HG03039 (cell line): ENCODE data around the gene CERS1.

Experiments used
- ATAC-seq: cut with Tn5 transposase; IDR thresholded peaks from one replicate; pipeline ENCODE4 v1.9.1; 2021; ENCODE audit warnings: mild to moderate bottlenecking, moderate library complexity; ENCODE audit not compliant: unreplicated experiment

Gene CERS1

GRCh38 chr19:18895824-18896341, at the start of gene CERS1:
CERS1 (minus strand) TSS chr19:18896158; CDS start chr19:18896072, 86 bp downstream.
- no peak for ATAC-seq

GRCh38 chr19:18945297-18945696, 49.3 kb upstream of the CERS1 start:
- ATAC-seq: no peak

- ATAC-seq: no peak
Observed at GRCh38 chr19:18943465-18943864, 47.5 kb upstream of the CERS1 start.

- ATAC-seq: no peak
Observed at GRCh38 chr19:18942692-18943091, 46.7 kb upstream of the CERS1 start.

- no peak for ATAC-seq
Observed at GRCh38 chr19:18941628-18942354, 45.8 kb upstream of the CERS1 start.

- ATAC-seq: no peak
Observed at GRCh38 chr19:18940769-18941627, 45.0 kb upstream of the CERS1 start, which contains the start of gene HOMER3. HOMER3 (minus strand) TSS chr19:18941217; CDS start chr19:18938982, 2,235 bp downstream.

GRCh38 chr19:18939922-18940768, 44.2 kb upstream of the CERS1 start:
- no peak for ATAC-seq

GRCh38 chr19:18939163-18939562, 43.2 kb upstream of the CERS1 start:
- no peak for ATAC-seq

GRCh38 chr19:18933297-18933696, 37.3 kb upstream of the CERS1 start:
- no peak for ATAC-seq

GRCh38 chr19:18932216-18932841, 36.4 kb upstream of the CERS1 start:
- ATAC-seq: no peak

- no peak for ATAC-seq
Observed at GRCh38 chr19:18931316-18932162, 35.6 kb upstream of the CERS1 start.

- ATAC-seq: no peak
Observed at GRCh38 chr19:18929311-18929710, 33.4 kb upstream of the CERS1 start.

- ATAC-seq: no peak
Observed at GRCh38 chr19:18928018-18928805, 32.3 kb upstream of the CERS1 start.

- ATAC-seq: no peak
Observed at GRCh38 chr19:18924684-18925213, 28.8 kb upstream of the CERS1 start.

GRCh38 chr19:18922228-18922985, 26.4 kb upstream of the CERS1 start:
- no peak for ATAC-seq

- no peak for ATAC-seq
Observed at GRCh38 chr19:18921593-18921992, 25.6 kb upstream of the CERS1 start.

GRCh38 chr19:18920400-18920799, 24.4 kb upstream of the CERS1 start:
- ATAC-seq: no peak

GRCh38 chr19:18919900-18920214, 23.9 kb upstream of the CERS1 start:
- ATAC-seq: no peak
